Measurements from ENCODE around the gene AKR1C1. TPM values are rescaled to one million over a fixed set of nuclear protein-coding genes. Genes with fewer than 3 reads are reported as not detected.
"Not testable (repeated sequence)": the region's sequence is repeated elsewhere in the genome, so short reads cannot be mapped to it uniquely, and the experiment has no call there.

The AKR1C1 gene
- total RNA-seq, 2 experiments from 2014 or later, result 0.12 to 0.32 TPM

DNA sequence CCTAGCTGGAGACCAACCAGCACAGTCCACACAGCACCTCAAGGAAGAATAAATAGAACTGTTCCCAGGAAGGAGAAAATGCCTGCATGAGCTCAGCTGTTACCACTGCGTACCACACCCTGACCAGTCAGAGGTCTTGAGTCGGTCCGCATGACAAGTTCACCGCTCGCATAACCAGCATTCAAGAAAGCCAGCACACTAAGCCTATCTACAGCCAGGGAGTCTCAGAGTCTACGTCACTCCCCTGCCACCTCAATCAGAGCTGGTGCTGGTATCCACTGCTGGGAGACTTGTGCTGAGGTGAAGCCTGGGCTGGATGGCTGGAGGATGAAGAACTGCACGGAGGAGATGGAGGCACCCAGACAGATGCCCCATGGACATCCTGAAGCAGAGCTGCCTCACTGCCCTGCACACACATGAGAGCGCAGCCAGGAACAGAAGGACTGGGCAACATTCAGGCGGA, 19.6 kb downstream of the AKR1C1 start:
- Mint-ChIP-seq H3K4me1 (no peaks in the 10 kb centered on the region), H3K27me3 (no peaks in the 10 kb centered on the region), H3K36me3 (no peaks in the 10 kb centered on the region), H3K4me3 (no peak overlapping the region), H3K27ac (no peak overlapping the region), H3K9me3 (ENCODE audit: low read depth) (no peaks in the 10 kb centered on the region)
- CTCF ChIA-PET, result interaction anchor here (1.7 to 2.0 kb wide), 2 partner anchors 131 to 133 kb away, joined by 4 to 9 read pairs; no protein-coding TSS in a partner anchor
- DNase-seq (no peak), ATAC-seq (no peak)

DNA sequence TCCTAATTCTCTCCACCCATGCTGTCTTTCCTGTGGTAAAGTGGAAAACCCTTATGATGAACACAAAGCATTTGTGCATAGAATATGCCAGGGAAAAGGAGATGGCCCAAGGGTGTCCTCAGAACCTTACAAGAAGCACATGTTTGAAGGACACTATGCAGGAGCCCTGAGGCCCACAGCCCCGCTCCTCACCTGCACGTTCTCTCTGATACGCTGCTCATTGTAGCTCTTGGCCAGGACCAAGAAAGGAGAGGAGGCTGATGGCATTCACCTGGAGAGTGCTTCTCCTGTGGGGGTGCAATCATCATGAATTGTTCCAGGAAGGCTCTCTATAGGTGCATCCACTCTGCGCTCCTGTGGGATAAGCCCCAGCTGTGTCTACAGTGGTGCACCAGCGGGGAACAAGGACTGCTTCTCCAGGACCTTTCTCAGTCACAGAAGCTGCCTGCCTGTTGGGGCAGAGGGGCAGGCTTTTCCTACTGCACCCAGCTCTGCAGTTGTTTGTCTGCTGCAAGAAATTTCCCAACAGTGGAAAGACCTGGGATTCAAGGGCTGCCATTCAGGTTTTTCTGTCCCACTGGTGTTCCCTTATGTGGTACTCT, 20.5 kb downstream of the AKR1C1 start:
- Mint-ChIP-seq H3K9me3 (ENCODE audit: low read depth) (no peaks in the 10 kb centered on the region), H3K27me3 (no peaks in the 10 kb centered on the region), H3K4me3 (no peak overlapping the region), H3K4me1 (no peaks in the 10 kb centered on the region), H3K36me3 (no peaks in the 10 kb centered on the region), H3K27ac (no peak overlapping the region)
- DNase-seq (no peak), ATAC-seq (no peak)
- CTCF ChIA-PET, result no interaction called here

DNA sequence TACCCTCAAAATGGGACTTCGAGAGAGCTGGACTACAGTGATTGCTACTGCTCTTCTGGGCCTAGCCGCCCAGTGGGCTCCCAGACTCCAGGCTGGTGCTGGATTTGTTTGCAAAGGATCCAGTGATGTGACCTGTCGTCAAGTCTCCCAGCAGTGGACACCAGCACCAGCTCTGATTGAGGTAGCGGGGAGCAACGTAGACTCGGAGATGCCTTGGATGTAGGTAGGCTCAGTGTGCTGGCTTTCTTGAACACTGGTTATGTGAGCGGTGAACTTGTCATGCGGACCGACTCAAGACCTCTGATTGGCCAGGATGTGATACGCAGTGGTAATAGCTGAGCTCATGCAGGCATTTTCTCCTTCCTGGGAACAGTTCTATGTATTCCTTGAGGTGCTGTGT, 21.0 kb downstream of the AKR1C1 start:
- CTCF ChIA-PET, result no interaction called here
- ATAC-seq, result no peak
- H3K36me3 Mint-ChIP-seq, result no peaks in the 10 kb centered on the region
- no peak for DNase-seq
- no peaks in the 10 kb centered on the region for H3K9me3 Mint-ChIP-seq (ENCODE audit: low read depth)
- H3K4me3 Mint-ChIP-seq, result no peak overlapping the region
- H3K27me3 Mint-ChIP-seq, result no peaks in the 10 kb centered on the region
- no peak overlapping the region for H3K27ac Mint-ChIP-seq
- no peaks in the 10 kb centered on the region for H3K4me1 Mint-ChIP-seq

DNA sequence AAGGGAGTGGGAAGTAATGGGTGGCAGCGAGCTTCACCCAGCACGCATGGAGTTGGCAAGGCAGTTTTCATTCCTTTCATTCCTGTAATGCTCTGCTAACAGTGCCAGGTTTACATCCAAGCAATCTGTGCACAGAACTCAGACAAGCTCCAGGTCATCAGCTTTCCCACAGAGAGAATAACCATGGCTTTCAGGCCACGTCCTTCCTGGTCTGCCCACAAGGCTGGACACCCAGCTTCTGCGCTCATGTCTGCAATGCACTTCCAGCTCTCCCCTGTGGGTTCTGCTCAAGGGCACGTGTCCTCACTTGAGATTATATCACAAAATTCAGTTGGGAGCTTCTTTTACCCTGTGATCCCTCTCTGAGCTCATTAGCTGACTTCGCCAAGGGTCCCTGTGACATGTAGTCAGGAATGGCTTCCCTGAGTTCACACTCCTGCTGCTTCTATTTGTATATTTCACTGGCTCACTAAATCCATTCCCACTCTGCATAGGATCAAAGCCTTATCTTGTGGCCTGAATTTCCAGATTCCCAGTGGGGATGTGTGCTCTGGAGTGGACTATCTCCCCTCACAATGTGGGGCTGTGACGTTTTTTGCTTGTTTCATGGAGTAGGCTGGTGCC, 21.9 kb downstream of the AKR1C1 start:
- no peaks in the 10 kb centered on the region for H3K9me3 Mint-ChIP-seq (ENCODE audit: low read depth)
- no peaks in the 10 kb centered on the region for H3K4me1 Mint-ChIP-seq
- DNase-seq (no peak), ATAC-seq (no peak)
- no peaks in the 10 kb centered on the region for H3K36me3 Mint-ChIP-seq
- H3K27me3 Mint-ChIP-seq, result no peaks in the 10 kb centered on the region
- no peak overlapping the region for H3K27ac Mint-ChIP-seq
- H3K4me3 Mint-ChIP-seq, result no peak overlapping the region
- CTCF ChIA-PET, result no interaction called here

DNA sequence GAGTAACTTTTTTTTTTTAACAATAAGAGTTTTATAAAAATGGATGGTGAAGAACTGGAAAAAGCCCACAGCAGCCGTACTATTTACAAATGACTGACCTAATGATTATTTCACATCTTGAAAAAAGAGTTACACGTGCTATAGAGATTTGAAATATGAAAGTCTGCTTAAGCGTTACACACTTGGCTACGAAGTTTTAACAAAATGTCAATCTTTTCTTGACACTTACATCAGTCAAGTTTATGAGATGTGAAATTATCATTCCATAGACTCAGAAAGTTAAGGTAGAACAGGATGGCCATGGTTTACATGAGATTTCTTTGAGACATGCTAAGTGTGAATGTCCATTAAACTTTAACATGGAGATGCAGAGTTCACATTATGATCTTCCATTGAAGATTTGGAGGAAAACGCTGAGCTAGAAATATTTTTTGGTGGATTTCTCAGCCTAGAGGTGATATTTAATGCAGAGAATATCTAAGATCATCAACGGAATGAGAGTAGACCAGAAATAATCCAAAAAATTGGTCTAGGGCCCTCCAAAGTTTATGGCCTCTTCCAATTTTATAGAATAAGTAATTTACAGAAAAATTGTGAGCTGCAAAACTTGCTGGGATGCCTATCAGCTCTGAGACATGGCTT, 24.9 kb downstream of the AKR1C1 start:
- ATAC-seq; H3K4me3 Mint-ChIP-seq; CTCF ChIA-PET; DNase-seq; H3K27ac Mint-ChIP-seq; H3K36me3 Mint-ChIP-seq; H3K27me3 Mint-ChIP-seq; H3K9me3 Mint-ChIP-seq (ENCODE audit: low read depth); H3K4me1 Mint-ChIP-seq: not testable (repeated sequence)

DNA sequence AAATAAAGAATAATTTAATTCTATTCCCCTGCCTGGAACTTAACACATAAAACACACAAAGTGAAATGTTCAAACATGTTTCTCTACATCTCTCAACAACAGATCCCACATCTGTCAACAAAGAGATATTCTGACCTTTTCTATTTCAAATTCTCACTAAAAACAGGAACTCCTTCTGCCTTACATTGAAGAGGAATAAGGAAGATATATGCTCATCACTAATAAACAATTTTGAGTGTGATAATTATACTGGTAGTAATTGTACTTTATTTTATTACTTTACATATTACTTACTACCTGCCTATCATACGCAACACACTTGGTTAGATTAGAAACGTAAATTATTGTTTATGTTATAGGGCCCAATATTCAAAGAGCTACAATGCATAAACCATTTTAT, 27.0 kb downstream of the AKR1C1 start:
- H3K36me3 Mint-ChIP-seq, result no peaks in the 10 kb centered on the region
- ATAC-seq, result no peak
- H3K27ac Mint-ChIP-seq, result no peak overlapping the region
- H3K4me1 Mint-ChIP-seq, result no peaks in the 10 kb centered on the region
- H3K9me3 Mint-ChIP-seq (ENCODE audit: low read depth), result no peaks in the 10 kb centered on the region
- CTCF ChIA-PET, result no interaction called here
- H3K27me3 Mint-ChIP-seq, result peaks cover 4% of the 10 kb centered on the region
- no peak for DNase-seq
- no peak overlapping the region for H3K4me3 Mint-ChIP-seq

DNA sequence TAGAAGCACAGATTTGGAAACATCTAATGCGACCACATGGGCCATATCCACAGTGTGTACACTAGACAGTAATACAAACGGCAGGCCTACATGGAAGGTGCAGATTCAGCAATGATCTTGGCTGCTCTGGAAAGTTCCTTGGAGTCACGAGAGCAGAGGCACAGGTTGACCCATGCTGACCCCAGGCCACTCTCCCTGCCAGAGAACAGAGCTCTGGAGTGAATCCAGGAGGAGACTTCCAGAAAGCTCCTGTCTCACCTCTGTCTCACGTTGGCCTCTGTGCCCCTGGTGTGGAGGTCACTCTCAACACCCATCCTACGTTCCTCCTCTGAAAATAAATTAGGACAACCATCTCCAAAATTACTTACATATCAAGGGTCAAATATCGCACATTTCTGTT, 28.2 kb downstream of the AKR1C1 start:
- CTCF ChIA-PET; H3K27ac Mint-ChIP-seq; H3K4me3 Mint-ChIP-seq; H3K4me1 Mint-ChIP-seq; H3K9me3 Mint-ChIP-seq (ENCODE audit: low read depth); DNase-seq; H3K36me3 Mint-ChIP-seq; H3K27me3 Mint-ChIP-seq; ATAC-seq: not testable (repeated sequence)

DNA sequence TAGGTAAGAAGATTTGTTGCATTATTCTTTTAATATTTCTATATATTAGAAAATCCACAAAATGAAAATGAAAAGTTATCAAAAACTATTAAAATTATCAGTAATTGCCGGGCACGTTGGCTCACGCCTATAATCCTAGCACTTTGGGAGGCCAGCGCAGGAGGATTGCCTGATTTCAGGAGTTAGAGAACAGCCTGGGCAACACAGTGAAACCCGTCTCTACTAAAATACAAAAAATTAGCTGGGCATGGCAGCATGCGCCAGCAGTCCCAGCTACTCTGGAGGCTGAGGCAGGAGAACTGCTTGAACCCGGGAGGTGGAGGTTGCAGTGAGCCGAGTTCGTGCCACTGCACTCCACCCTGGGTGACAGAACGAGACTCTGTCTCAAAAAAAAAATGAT, 29.3 kb downstream of the AKR1C1 start:
- CTCF ChIA-PET, result not testable (repeated sequence)

DNA sequence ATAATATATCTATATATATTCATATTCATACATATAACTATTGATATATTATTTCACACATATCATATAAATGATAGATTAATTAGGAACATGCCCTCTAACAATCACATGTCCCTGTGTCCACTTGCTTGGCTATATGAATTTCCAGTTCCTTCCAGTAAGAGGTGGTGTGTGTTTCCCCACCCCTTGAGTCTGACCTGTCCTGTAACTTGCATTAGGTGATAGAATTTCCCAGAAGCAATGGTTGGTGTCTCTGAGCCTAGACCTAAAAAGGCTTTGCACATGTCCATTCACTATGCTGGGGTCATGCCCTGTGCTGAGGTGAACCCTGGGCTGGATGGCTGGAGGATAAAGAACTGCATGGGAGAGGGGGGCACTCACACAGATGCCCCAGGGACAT, 31.0 kb downstream of the AKR1C1 start:
- H3K27me3 Mint-ChIP-seq, CTCF ChIA-PET, ATAC-seq: not testable (repeated sequence)

More for the DNA sequence above, 29.3 kb downstream of the AKR1C1 start:
- not testable (repeated sequence) for H3K27me3 Mint-ChIP-seq; H3K4me3 Mint-ChIP-seq; H3K36me3 Mint-ChIP-seq; H3K4me1 Mint-ChIP-seq; ATAC-seq; H3K9me3 Mint-ChIP-seq (ENCODE audit: low read depth); H3K27ac Mint-ChIP-seq; DNase-seq

DNA sequence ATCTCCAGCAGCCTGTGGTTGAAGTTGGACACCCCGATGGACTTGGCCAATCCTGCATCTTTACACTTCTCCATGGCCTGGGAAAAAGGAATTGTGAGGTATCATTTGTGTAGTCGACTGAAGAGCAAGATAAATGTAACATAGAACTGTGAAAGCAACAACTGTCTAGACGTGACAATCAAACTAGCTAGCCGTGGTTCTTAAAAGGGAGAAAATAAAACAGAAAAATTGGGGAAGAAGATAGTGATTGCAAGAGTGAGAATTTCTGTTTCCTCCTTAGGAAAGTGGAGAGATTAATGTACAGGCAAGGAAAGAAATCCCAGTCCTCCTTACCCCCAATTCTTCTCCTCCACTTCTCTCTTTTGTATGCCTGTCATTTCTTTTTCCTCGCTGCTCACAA, 35.5 kb downstream of the AKR1C1 start:
- CTCF ChIA-PET, result no interaction called here
- Mint-ChIP-seq H3K4me3 (no peak overlapping the region), H3K27ac (no peak overlapping the region), H3K36me3 (no peaks in the 10 kb centered on the region), H3K27me3 (no peaks in the 10 kb centered on the region), H3K4me1 (no peaks in the 10 kb centered on the region), H3K9me3 (ENCODE audit: low read depth) (no peaks in the 10 kb centered on the region)
- DNase-seq (no peak), ATAC-seq (no peak)

More for the DNA sequence above, 31.0 kb downstream of the AKR1C1 start:
- not testable (repeated sequence) for H3K9me3 Mint-ChIP-seq (ENCODE audit: low read depth); H3K36me3 Mint-ChIP-seq; H3K27ac Mint-ChIP-seq; H3K4me1 Mint-ChIP-seq; H3K4me3 Mint-ChIP-seq; DNase-seq

DNA sequence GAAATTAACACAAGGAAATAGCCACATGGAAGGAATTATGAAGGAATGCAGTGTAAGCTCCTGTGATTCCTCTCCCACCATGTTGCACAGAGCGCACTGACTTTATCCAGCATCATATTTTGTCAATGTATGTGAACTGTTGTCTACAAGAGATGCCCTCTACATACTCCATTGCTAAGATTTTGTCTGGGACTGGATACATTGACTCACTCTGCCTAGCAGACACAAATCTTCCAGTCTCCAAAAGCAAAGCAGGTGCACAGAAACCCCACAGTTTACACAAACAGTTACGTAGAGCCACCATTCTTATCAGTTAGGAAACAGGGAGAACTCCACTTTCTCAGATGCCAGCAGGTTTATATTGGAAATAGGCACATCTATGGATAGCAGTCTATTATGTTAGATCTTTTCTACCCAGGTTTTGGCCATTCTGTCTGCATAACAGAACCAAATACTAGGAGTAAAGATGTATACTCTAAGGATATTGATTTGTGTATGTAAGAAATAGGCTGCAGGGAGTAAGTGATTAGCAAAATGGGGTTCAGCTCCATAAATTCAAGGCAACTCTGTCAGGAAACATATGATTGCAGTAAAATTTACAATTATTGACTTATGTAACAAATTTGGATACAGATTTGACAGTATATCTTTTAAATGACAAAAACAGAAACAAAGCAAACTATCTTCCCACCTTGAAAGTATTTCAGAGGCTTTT, 39.0 kb downstream of the AKR1C1 start:
- DNase-seq (no peak), ATAC-seq (no peak)
- Mint-ChIP-seq H3K4me3 (no peak overlapping the region), H3K4me1 (no peaks in the 10 kb centered on the region), H3K9me3 (ENCODE audit: low read depth) (no peaks in the 10 kb centered on the region), H3K27ac (no peak overlapping the region), H3K27me3 (no peaks in the 10 kb centered on the region), H3K36me3 (no peaks in the 10 kb centered on the region)
- CTCF ChIA-PET, result interaction anchor here (1.1 kb wide), 1 partner anchor 152 kb away, joined by 3 read pairs; no protein-coding TSS in a partner anchor

DNA sequence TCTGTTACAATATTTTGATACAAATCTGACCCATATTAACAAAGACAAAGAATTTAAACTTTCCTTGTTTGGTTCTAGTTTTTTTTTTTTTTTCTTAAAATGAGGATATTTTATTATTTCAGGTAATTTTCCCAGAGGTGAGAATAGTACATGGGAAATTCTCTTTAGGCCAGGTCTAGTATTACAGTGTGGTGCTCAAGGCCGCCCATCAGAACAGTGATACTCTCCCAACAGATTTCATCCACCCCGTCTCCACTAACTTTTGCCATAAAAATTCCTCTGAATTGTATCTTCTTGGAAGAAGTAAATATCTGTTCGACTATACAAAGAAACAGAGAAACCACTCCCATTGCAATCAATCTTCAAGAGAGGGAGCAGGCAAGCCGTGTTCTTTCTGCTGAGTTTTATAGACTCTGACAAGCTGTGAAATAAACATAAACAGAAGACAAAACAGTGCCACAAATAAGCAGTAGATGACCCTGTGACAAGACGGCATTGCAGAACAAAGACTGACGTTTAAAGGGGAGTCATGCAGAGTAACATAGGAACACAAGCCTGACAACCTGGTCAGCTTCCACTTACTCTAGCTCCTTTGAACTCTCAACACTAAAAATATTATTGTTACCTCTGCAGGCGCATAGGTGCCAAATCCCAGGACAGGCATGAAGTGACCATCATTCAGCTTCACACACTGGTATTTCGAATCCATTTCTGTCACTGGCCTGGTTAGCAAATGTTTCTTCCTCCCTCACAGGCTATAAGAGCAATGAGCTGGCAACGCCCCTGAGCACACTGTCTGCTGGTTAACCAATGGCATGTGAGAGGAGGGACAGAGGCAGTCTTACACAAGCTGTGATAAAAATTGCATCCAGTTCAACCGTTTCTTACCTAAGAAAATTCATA, 40.2 kb downstream of the AKR1C1 start, which contains the start of gene AKR1C2:
Gene AKR1C2, minus strand, starts transcription at position 731 of the 903 bp plus-strand sequence. Its CDS starts 22 bp downstream, at position 709.
- CTCF ChIA-PET; H3K4me1 Mint-ChIP-seq; H3K4me3 Mint-ChIP-seq; DNase-seq; H3K9me3 Mint-ChIP-seq (ENCODE audit: low read depth); H3K27ac Mint-ChIP-seq; ATAC-seq; H3K36me3 Mint-ChIP-seq; H3K27me3 Mint-ChIP-seq: not testable (repeated sequence)

DNA sequence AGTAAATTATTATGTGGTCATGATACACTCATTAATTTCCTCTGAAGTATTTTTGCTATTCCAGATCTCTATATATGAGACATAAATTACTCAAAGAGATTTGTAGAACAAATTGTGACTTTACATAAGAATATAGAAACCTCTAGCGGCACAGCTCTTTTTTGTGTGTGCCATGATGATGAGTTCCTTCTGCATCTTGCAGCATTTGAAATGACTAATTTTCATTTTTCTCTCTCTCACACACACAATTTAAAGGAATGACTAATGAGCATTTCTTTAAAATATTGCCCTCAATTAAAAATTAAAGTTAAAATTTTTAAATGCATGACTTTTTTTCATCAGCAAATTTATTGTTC, 40.8 kb downstream of the AKR1C1 start:
- H3K4me3 Mint-ChIP-seq; CTCF ChIA-PET; DNase-seq; ATAC-seq; H3K36me3 Mint-ChIP-seq; H3K4me1 Mint-ChIP-seq; H3K27ac Mint-ChIP-seq; H3K27me3 Mint-ChIP-seq; H3K9me3 Mint-ChIP-seq (ENCODE audit: low read depth): not testable (repeated sequence)
